K562 (cell line): Measurements from ENCODE around the gene DAGLB. TPM values are rescaled to one million over a fixed set of nuclear protein-coding genes. Genes with fewer than 3 reads are reported as not detected.
A peak's percentile ranks its signal among the peaks of the same experiment; 100 is the strongest.

Source experiments
- ATAC-seq: fragments of 200-7000 bp; cut with Tn5 transposase; 3 replicates; pipeline ENCODE4 v1.9.1; 2020; ENCODE audit warnings: moderate library complexity
- BruUV-seq: library from RNA; stranded (reverse); fragments of 400-500 nt; replicated peaks from 2 replicates; lab custom pipeline; 2021; lab: Mats Ljungman, UMichigan
- CTCF ChIA-PET: fragments of 300-600 bp; formaldehyde crosslinking; extraction: SDS; loops from one replicate; lab custom pipeline; 2021; ENCODE audit warnings: low intra/inter-chr PET ratio; lab: Yijun Ruan, JAX
- POLR2A ChIA-PET: fragments of 300-600, 350-650 bp; sonication (Branson Sonifier 250); formaldehyde crosslinking; extraction: SDS; loops from one replicate; lab custom pipeline; 2021; ENCODE audit warnings: antibody characterized with exemption, inconsistent platforms; lab: Yijun Ruan, JAX
- DNase-seq, 4 experiments: peaks; one replicate each; pipeline versions ENCODE4 v3.0.0 to v3.0.0-alpha.2; 2011 to 2018; ENCODE audit warnings: low spot score in 3 of 4, mixed read lengths in 3 of 4; ENCODE audit errors: extremely low read depth in 1 of 4
- FAIRE-seq: peaks from 2 replicates; lab custom pipeline; 2011; peaks lifted over from hg19 to GRCh38; lab: Jason Lieb, UNC
- H2AFZ ChIP-seq: 2 replicates; pipeline ENCODE4 v1.6.0; 2011; ENCODE audit warnings: low read depth, low read length, control low read depth, inconsistent platforms
- H3K27ac ChIP-seq: fragments of 200-600 bp; 3 replicates; pipeline ENCODE4 v1.8.0; 2011; ENCODE audit warnings: low read depth, mild to moderate bottlenecking, control low read depth, inconsistent platforms, low read length, moderate library complexity, mixed read lengths; ENCODE audit errors: extremely low read depth
- H3K27me3 ChIP-seq, 2 experiments: fragments of 300-600 bp in 1 of 2; 2 replicates in 1 of 2; 3 replicates in 1 of 2; pipeline versions ENCODE4 v1.6.0 to v1.8.0; 2011; ENCODE audit warnings: inconsistent platforms in 2 of 2, low read length in 2 of 2, mild to moderate bottlenecking in 1 of 2, mixed read lengths in 1 of 2, moderate library complexity in 1 of 2; ENCODE audit not compliant: control insufficient read depth in 2 of 2, insufficient read depth in 2 of 2
- H3K36me3 ChIP-seq: fragments of 300-600 bp; 3 replicates; pipeline ENCODE4 v1.8.0; 2011; ENCODE audit warnings: mild to moderate bottlenecking, low read length, inconsistent platforms; ENCODE audit not compliant: control insufficient read depth, insufficient read depth
- H3K4me1 ChIP-seq, 2 experiments: fragments of 200-600 bp in 1 of 2; replicated peaks in 1 of 2; 2 replicates in 1 of 2; 3 replicates in 1 of 2; pipeline versions ENCODE4 v1.5.1 to v1.8.0; 2011; ENCODE audit warnings: inconsistent platforms in 2 of 2, low read length in 2 of 2, mild to moderate bottlenecking in 1 of 2, mixed read lengths in 1 of 2, moderate library complexity in 1 of 2; ENCODE audit not compliant: control insufficient read depth in 2 of 2, insufficient read depth in 2 of 2
- H3K4me2 ChIP-seq: 2 replicates; pipeline ENCODE4 v1.6.1; 2011; ENCODE audit warnings: low read length, control low read depth, inconsistent platforms, mixed read lengths; ENCODE audit not compliant: insufficient read depth
- H3K4me3 ChIP-seq: fragments of 200-600 bp; sonication (generic), shearing (Covaris generic); 2 replicates; pipeline ENCODE4 v1.5.1; 2016; ENCODE audit warnings: control low read depth, inconsistent platforms
- H3K79me2 ChIP-seq: fragments of 200-600 bp; 3 replicates; pipeline ENCODE4 v1.8.0; 2011; ENCODE audit warnings: low read length, inconsistent platforms; ENCODE audit not compliant: control insufficient read depth, insufficient read depth
- H3K9ac ChIP-seq, 2 experiments: 2 replicates each; pipeline versions ENCODE4 v1.6.0 to v1.6.1; 2011; ENCODE audit warnings: low read depth in 2 of 2, low read length in 2 of 2, control low read depth in 1 of 2, inconsistent platforms in 1 of 2, mild to moderate bottlenecking in 1 of 2, mixed read lengths in 1 of 2; ENCODE audit not compliant: insufficient read depth in 1 of 2
- H3K9me1 ChIP-seq: one replicate; pipeline ENCODE4 v1.6.0; 2011; ENCODE audit warnings: inconsistent platforms, mild to moderate bottlenecking, low read length, moderate library complexity; ENCODE audit not compliant: control insufficient read depth, insufficient read depth
- H3K9me3 ChIP-seq: replicated peaks from 2 replicates; pipeline ENCODE4 v1.5.1; 2011; ENCODE audit warnings: low read depth, low read length, inconsistent platforms; ENCODE audit not compliant: control insufficient read depth, insufficient read depth
- H4K20me1 ChIP-seq: replicated peaks from 2 replicates; pipeline ENCODE4 v1.6.1; 2011; ENCODE audit warnings: low read length, inconsistent platforms, mixed read lengths; ENCODE audit not compliant: control insufficient read depth, insufficient read depth
- ELF2 ChIP-seq: fragments of 250-450 bp; sonication (Bioruptor Pico); IDR thresholded peaks from 2 replicates; pipeline ENCODE4 v1.5.0; 2021; ENCODE audit warnings: mild to moderate bottlenecking
- FOSL1 ChIP-seq: fragments of 200-800 bp; sonication (Bioruptor generic); conservative IDR thresholded peaks from 2 replicates; pipeline ENCODE4 v1.6.1; 2016; ENCODE audit warnings: missing genetic modification characterization, missing compliant biosample characterization
- GATAD2A ChIP-seq: fragments of 450-650 bp; IDR thresholded peaks from 2 replicates; pipeline ENCODE4 v1.6.1; 2017
- KAT2B ChIP-seq: IDR thresholded peaks from one replicate; pipeline ENCODE4 v1.6.1; 2012; ENCODE audit warnings: low read depth, mild to moderate bottlenecking, control low read depth, inconsistent platforms, low read length, moderate library complexity
- PKNOX1 ChIP-seq: fragments of 450-650 bp; IDR thresholded peaks from 2 replicates; pipeline ENCODE4 v1.6.1; 2016
- RFX5 ChIP-seq: IDR thresholded peaks from 2 replicates; pipeline ENCODE4 v1.6.1; 2011; ENCODE audit warnings: low read depth, mild to moderate bottlenecking, improper control_type of control experiment, low read length
- ZNF436 ChIP-seq: fragments of 250-450, 450-650 bp; sonication (Bioruptor Pico); formaldehyde crosslinking; IDR thresholded peaks from 2 replicates; pipeline ENCODE4 v1.7.0; 2020; ENCODE audit warnings: mild to moderate bottlenecking
- WGBS: fragments of 100-300 bp; shearing (Covaris generic); methylation state at CpG from one replicate; pipeline ENCODE4 v1.1.6; 2016; ENCODE audit warnings: low coverage, mixed read lengths; ENCODE audit not compliant: insufficient coverage; ENCODE audit errors: missing lambda C conversion rate; 5-methylcytosine and 5-hydroxymethylcytosine counted together
- in situ Hi-C: fragments of 300-500 bp; cut with MboI; formaldehyde crosslinking; loops from 4 replicates; pipeline ENCODE4 v1.15.0; 2018; ENCODE audit warnings: inconsistent platforms, mixed read lengths
- intact Hi-C: fragments of 100-400 bp; cut with micrococcal nuclease; formaldehyde crosslinking; loops from 2 replicates; pipeline ENCODE4 v1.14.2; 2022
- polyA plus RNA-seq, 8 experiments: library from polyadenylated mRNA; depleted of rRNA in 4 of 8; stranded (reverse) in 5 of 8; unstranded in 3 of 8; fragments of >200 nt; fragmentation: Nextera tagmentation in 2 of 8; fragmentation: Illumina TruSeq in 1 of 8; extraction: Ambion mirVana in 2 of 8; extraction: Trizol in 1 of 8; gene quantifications; 2 replicates each; pipeline versions ENCODE4 v1.2.1 to v1.2.3, GENCODE V29; 2011 to 2014; ENCODE audit warnings: inconsistent platforms in 1 of 8, missing spikeins in 1 of 8
- total RNA-seq, 7 experiments: library from RNA; depleted of rRNA in 6 of 7; stranded (reverse); fragments of >200 nt in 6 of 7; fragmentation: Illumina TruSeq in 2 of 7; extraction: Trizol in 2 of 7; gene quantifications; 2 replicates each; pipeline versions ENCODE4 v1.2.1 to v1.2.3, GENCODE V29; 2011 to 2021; ENCODE audit warnings: low replicate concordance in 1 of 7

The DAGLB gene
- total and polyA plus RNA-seq, 9 of the 15 experiments (the other 6 are each of a cell fraction or from before 2014, with no cell fraction given), result 0.92 to 16.4 (median 9.3) TPM

- TF ChIP-seq KAT2B (no peak), RFX5 (no peak), PKNOX1 (no peak), ZNF436 (CRISPR knock-in tag) (no peak), ELF2 (CRISPR knock-in tag) (no peak)
These were observed 3.1 kb downstream of the DAGLB start (continued) for GRCh38 chr7:6444516-6445269.

GRCh38 chr7:6443372-6443941 lies 4.3 kb downstream of the DAGLB start:
- peaks cover 34% of the 10 kb centered on the region for H3K79me2 ChIP-seq
- no peak for TF ChIP-seq GATAD2A
- peak; percentile 82 for TF ChIP-seq FOSL1 (tag)
- ATAC-seq, result no peak
- H3K9ac ChIP-seq, result no peak overlapping the region
- H2AFZ ChIP-seq, result no peak overlapping the region
- no peaks in the 10 kb centered on the region for H4K20me1 ChIP-seq
- peaks cover 45% of the 10 kb centered on the region for H3K36me3 ChIP-seq
- peaks cover 0 to 12% of the 10 kb centered on the region in 2 experiments; a peak in 2 of 5 replicates for H3K4me1 ChIP-seq
- no peak overlapping the region for H3K27ac ChIP-seq
- no peak overlapping the region for H3K4me2 ChIP-seq
- ChIA-PET CTCF (interaction anchor here (0.6 kb wide), 1 partner anchor 450 kb away, joined by 3 read pairs; no protein-coding TSS in a partner anchor), POLR2A (interaction anchor here (0.6 to 0.7 kb wide), 2 partner anchors 277 to 390 kb away, joined by 3 to 4 read pairs; no protein-coding TSS in a partner anchor)
- WGBS, result 59% methylated on average over 5 of the region's 5 CpGs
- in situ Hi-C loops (no loop called here), intact Hi-C loops (no loop called here)
- no peaks in the 10 kb centered on the region for H3K9me3 ChIP-seq
- no peaks in the 10 kb centered on the region for H3K27me3 ChIP-seq
- H3K9me1 ChIP-seq, result no peaks in the 10 kb centered on the region
- no peak for DNase-seq
- no TSS peak for BruUV-seq
- FAIRE-seq, result no peak
- H3K4me3 ChIP-seq, result no peak overlapping the region
